Choroid plexus epithelial cell (primary cell): Measurements from ENCODE around the gene ZNF516.
A peak's percentile ranks its signal among the peaks of the same experiment; 100 is the strongest.

Experiments
- DNase-seq: peaks from one replicate; pipeline ENCODE4 v3.0.0-alpha.2; 2010; ENCODE audit warnings: low read depth
- H3K4me3 ChIP-seq: 2 replicates; pipeline ENCODE4 v1.5.1; 2011; ENCODE audit warnings: low read depth, mild to moderate bottlenecking, control low read depth, low read length, moderate library complexity
- CTCF ChIP-seq: conservative IDR thresholded peaks from 2 replicates; pipeline ENCODE4 v1.5.1; 2011; ENCODE audit warnings: low read depth, mild to moderate bottlenecking, control low read depth, inconsistent platforms, low read length, moderate library complexity

ZNF516 gene

DNA sequence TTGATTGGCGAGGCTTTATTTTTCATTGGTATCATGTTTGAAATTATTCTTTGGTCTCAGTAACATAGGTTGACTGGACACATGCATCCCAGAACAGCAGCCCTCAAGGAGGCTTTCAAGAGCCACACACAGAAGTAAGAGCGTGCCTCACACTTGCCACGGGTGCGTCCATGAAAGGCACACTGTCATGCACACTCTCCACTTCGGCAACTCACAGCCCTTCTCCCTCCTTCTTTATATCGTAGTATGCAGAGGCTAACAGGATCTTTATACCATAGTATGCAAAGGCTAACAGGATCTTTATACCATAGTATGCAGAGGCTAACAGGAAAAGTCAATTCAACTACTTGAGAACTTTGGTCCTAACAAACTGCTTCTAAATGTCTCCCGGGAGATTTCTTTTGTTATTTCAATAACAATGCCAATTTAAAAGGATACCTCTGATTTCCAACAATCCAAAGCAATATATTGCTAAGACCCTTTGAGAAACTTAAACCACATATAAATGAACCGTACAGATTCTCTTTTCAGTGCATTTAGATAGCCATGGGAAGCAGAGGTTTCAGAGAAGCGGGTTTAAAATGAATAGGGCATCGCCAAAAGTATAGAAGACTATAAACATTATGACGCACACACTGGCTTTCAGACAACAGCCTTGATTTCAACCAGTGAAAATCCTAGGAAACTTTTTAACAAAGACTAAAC is 26.5 kb upstream of the ZNF516 start:
- no peak overlapping the region for H3K4me3 ChIP-seq
- no peak for TF ChIP-seq CTCF
- DNase-seq = no peak

GRCh38 chr18:76518860-76519538 is 24.0 kb upstream of the ZNF516 start:
- H3K4me3 ChIP-seq = peak overlapping the region; percentile 63
- peak; percentile 25 for TF ChIP-seq CTCF
- peak; percentile 63 for DNase-seq

DNA sequence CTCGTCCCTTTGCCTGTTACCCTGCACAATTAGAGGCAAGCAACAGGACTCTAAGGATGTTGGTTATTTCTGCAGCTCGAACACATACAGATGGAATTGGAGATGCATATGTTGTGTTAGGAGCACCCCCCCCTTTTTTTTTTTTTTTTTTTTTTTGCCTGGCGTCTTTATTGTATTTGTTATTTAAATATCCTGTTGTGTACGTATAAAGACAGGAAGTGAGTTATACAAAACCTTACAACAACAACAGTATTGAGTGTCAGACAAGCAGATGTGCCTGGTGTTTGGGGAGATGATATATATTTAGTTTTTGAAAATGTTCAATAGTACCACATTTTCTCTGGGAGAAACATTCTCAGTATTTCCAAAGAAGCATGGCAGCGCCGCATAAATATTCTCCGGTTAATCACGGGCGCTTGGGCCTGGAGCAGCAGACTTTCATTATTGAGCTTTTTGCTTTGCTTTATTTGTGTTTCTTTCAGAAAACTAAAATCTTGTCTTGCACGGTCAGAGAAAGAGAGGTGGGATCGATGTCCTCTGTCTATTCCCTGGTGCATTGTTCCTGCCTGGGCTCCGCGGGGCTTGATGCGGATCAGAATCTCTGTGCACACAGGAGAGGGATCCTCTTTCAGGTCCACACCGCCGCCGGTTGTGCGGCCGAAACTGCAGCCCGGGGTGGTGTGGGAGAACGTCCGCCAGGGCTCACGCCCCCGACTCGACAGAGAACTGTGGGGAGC is 23.2 kb upstream of the ZNF516 start:
- peak; percentile 33 for TF ChIP-seq CTCF
- peak; percentile 63 for DNase-seq
- H3K4me3 ChIP-seq = peak overlapping the region; percentile 63

DNA sequence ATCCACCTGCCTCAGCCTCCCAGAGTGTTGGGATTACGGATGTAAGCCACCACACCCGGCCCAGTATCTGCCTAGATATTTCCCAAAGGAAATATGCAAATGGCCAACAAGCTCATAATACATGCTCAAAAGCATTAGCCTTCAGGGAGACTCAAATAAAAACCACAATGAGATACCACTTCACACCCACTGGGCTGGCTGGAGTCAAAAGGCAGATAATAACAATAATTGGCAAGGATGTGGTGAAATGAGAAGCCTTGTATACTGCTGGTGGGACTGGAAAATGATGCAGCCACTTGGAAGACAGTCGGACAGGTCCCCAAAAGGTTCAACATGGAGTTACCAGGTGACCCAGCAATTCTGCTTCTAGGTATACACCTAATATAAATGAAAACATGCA is 20.5 kb upstream of the ZNF516 start:
- no peak for TF ChIP-seq CTCF
- no peak overlapping the region for H3K4me3 ChIP-seq
- DNase-seq = no peak

- no peak for DNase-seq
- TF ChIP-seq CTCF = no peak
- H3K4me3 ChIP-seq = no peak overlapping the region
Measured at GRCh38 chr18:76514573-76514972, 19.5 kb upstream of the ZNF516 start.

DNA sequence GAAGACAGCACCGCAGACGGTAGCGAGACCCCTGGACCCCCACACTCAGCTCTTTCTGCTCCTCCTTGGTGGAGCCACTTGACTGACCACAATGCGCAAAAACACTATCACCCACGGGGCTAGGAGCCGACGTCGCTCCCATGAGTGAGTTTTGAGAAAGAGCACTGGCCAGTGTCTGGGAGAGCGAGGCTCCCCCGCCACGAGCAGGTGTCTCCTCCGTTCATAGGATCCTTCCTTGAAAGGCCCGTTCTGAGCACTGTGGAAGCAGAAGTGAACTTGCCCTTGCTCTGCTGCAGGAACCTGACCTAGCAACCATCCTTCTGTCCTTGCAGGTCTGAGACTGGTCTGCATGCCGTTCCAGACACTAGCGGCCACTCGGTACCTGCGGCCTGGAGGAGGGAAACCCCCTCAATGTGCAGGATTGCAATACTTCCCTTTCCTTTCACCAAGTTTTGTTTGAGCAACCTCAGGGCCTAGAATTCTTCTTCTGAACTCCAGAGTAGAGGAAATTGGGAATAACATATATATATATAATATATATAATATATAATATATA is 12.9 kb upstream of the ZNF516 start:
- no peak overlapping the region for H3K4me3 ChIP-seq
- TF ChIP-seq CTCF = no peak
- no peak for DNase-seq
